Adrenal gland (tissue), 5 donors: ENCODE results near the gene VPS13D.

ENCODE experiments used
- CTCF ChIP-seq, 6 experiments: fragments of 450-650 bp in 4 of 6; fragments of 200-600 bp in 2 of 6; sonication (generic) in 1 of 6; IDR thresholded peaks; 1 replicate in 5 of 6; 2 replicates in 1 of 6; pipeline versions ENCODE4 v1.5.1 to v1.8.0; 2016 to 2021; ENCODE audit warnings: antibody characterized with exemption in 6 of 6, mild to moderate bottlenecking in 2 of 6, moderate library complexity in 1 of 6
- POLR2A ChIP-seq, 2 donors: fragments of 450-650 bp; IDR thresholded peaks; one replicate each; pipeline ENCODE4 v1.6.1; 2017; ENCODE audit warnings: antibody characterized with exemption in 2 of 2, mild to moderate bottlenecking in 2 of 2, moderate library complexity in 1 of 2
- donor health status: DM: no; HTN: no; CAD: no.

- no peak for TF ChIP-seq CTCF (IDR thresholded peaks at IDR 0.05)
- no peak for TF ChIP-seq POLR2A (IDR thresholded peaks at IDR 0.05)
Observed at GRCh38 chr1:12460121-12460520, 230.3 kb downstream of the VPS13D start.
